ENCODE measurements around the gene SAMD13. TPM values are rescaled to one million over a fixed set of nuclear protein-coding genes. Genes with fewer than 3 reads are reported as not detected.

The SAMD13 gene
- total and polyA plus RNA-seq, 10 donors, result 0.39 to 2.8 (median 1.5) TPM

- H3K36me3 ChIP-seq, result no peaks in the 10 kb centered on the region
- no peak for DNase-seq
- H3K4me1 ChIP-seq, result peaks cover 0 to 60% (median 47%) of the 10 kb centered on the region in 6 donors
- H3K9me3 ChIP-seq, result peaks cover 0 to 12% (median 5%) of the 10 kb centered on the region in 8 donors
- H3K27ac ChIP-seq, result peak overlapping the region; percentile 28 to 91 (median 74)
- 12 to 20% (median 17%) methylated on average over 3 of the region's 3 CpGs for WGBS, 5 donors
- intact Hi-C loops (cut with DNase I; ENCODE audit: low total_unique reads), result loop anchor here (10.0 kb wide), 1 partner anchor 149 kb away; no protein-coding TSS in a partner anchor
- peak overlapping the region in 7 of 8 donors; percentile 4 to 57 (median 13) for H3K4me3 ChIP-seq
- peaks cover 0 to 13% (median 0%) of the 10 kb centered on the region in 7 donors for H3K27me3 ChIP-seq (replicated peaks in 1 of 7)
- no peak for TF ChIP-seq POLR2A (IDR thresholded peaks at IDR 0.05)
- TF ChIP-seq CTCF (IDR thresholded peaks at IDR 0.05 in 8 of 11, conservative IDR thresholded peaks at IDR 0.05 in 3 of 11), result no peak
- no peak for TF ChIP-seq POLR2AphosphoS5 (IDR thresholded peaks at IDR 0.05)
These were observed 1.9 kb downstream of the SAMD13 start for GRCh38 chr1:84303314-84303830.

- 95 to 99% (median 97%) methylated on average over 2 of the region's 2 CpGs for WGBS, 5 donors
- intact Hi-C loops (cut with DNase I; ENCODE audit: low total_unique reads), result loop anchor here (10.0 kb wide), 1 partner anchor 153 kb away; no protein-coding TSS in a partner anchor
- Histone ChIP-seq H3K9me3 (peaks cover 0 to 12% (median 5%) of the 10 kb centered on the region in 8 donors), H3K36me3 (no peaks in the 10 kb centered on the region), H3K4me1 (peaks cover 0 to 22% (median 14%) of the 10 kb centered on the region in 6 donors), H3K27ac (no peak overlapping the region), H3K4me3 (no peak overlapping the region), H3K27me3 (replicated peaks in 1 of 7) (no peaks in the 10 kb centered on the region)
- DNase-seq, result no peak
- no peak for TF ChIP-seq POLR2AphosphoS5 (IDR thresholded peaks at IDR 0.05)
- TF ChIP-seq POLR2A (IDR thresholded peaks at IDR 0.05), result no peak
- TF ChIP-seq CTCF (IDR thresholded peaks at IDR 0.05 in 8 of 11, conservative IDR thresholded peaks at IDR 0.05 in 3 of 11), result no peak
These were observed 5.9 kb downstream of the SAMD13 start for GRCh38 chr1:84307398-84307797.

- Histone ChIP-seq H3K4me1 (no peaks in the 10 kb centered on the region), H3K4me3 (no peak overlapping the region), H3K27me3 (replicated peaks in 1 of 7) (no peaks in the 10 kb centered on the region), H3K27ac (no peak overlapping the region), H3K36me3 (no peaks in the 10 kb centered on the region), H3K9me3 (peaks cover 0 to 14% (median 6%) of the 10 kb centered on the region in 8 donors)
- WGBS, 5 donors, result 85 to 95% (median 89%) methylated on average over 2 of the region's 2 CpGs
- intact Hi-C loops (cut with DNase I; ENCODE audit: low total_unique reads), result no loop called here
- DNase-seq, result no peak
- TF ChIP-seq POLR2AphosphoS5 (IDR thresholded peaks at IDR 0.05) (no peak), CTCF (IDR thresholded peaks at IDR 0.05 in 8 of 11, conservative IDR thresholded peaks at IDR 0.05 in 3 of 11) (no peak), POLR2A (IDR thresholded peaks at IDR 0.05) (no peak)
These were observed 9.8 kb downstream of the SAMD13 start for GRCh38 chr1:84311296-84311695.

- no peak for DNase-seq
- Histone ChIP-seq H3K27me3 (replicated peaks in 1 of 7) (no peaks in the 10 kb centered on the region), H3K9me3 (peaks cover 0 to 12% (median 10%) of the 10 kb centered on the region in 8 donors), H3K4me1 (no peaks in the 10 kb centered on the region), H3K27ac (no peak overlapping the region), H3K36me3 (no peaks in the 10 kb centered on the region), H3K4me3 (no peak overlapping the region)
- no peak for TF ChIP-seq POLR2A (IDR thresholded peaks at IDR 0.05)
- TF ChIP-seq POLR2AphosphoS5 (IDR thresholded peaks at IDR 0.05), result no peak
- TF ChIP-seq CTCF (IDR thresholded peaks at IDR 0.05 in 8 of 11, conservative IDR thresholded peaks at IDR 0.05 in 3 of 11), result no peak
- intact Hi-C loops (cut with DNase I; ENCODE audit: low total_unique reads), result no loop called here
- WGBS, 5 donors, result 75 to 90% (median 81%) methylated on average over 1 of the region's 1 CpG
These were observed 18.2 kb downstream of the SAMD13 start for GRCh38 chr1:84319662-84320061.

Measured in spleen (tissue), 11 donors.